GM18519 (cell line): ENCODE measurements around the gene FITM2.
"Not testable (repeated sequence)": the region's sequence is repeated elsewhere in the genome, so short reads cannot be mapped to it uniquely, and the experiment has no call there.

Experiments
- ATAC-seq: cut with Tn5 transposase; IDR thresholded peaks from one replicate; pipeline ENCODE4 v1.9.1; 2021; ENCODE audit warnings: mild to moderate bottlenecking, moderate library complexity; ENCODE audit not compliant: unreplicated experiment, low FRiP score

The FITM2 gene

GRCh38 chr20:44334709-44335108 is 23.7 kb upstream of the FITM2 start:
- ATAC-seq, result no peak

- no peak for ATAC-seq
These were observed 23.3 kb upstream of the FITM2 start for GRCh38 chr20:44334306-44334705.

GRCh38 chr20:44331201-44331600 is 20.2 kb upstream of the FITM2 start:
- ATAC-seq, result no peak

GRCh38 chr20:44328428-44328827 is 17.4 kb upstream of the FITM2 start:
- no peak for ATAC-seq

- not testable (repeated sequence) for ATAC-seq
These were observed 16.7 kb upstream of the FITM2 start for GRCh38 chr20:44327748-44328147.

- ATAC-seq, result no peak
These were observed 15.6 kb upstream of the FITM2 start for GRCh38 chr20:44326391-44327159.

- no peak for ATAC-seq
These were observed 13.3 kb upstream of the FITM2 start for GRCh38 chr20:44324343-44324742.

GRCh38 chr20:44319839-44320422 is 8.9 kb upstream of the FITM2 start:
- ATAC-seq, result no peak

GRCh38 chr20:44314870-44315269 is 3.9 kb upstream of the FITM2 start:
- ATAC-seq, result no peak

GRCh38 chr20:44309763-44310663 is 989 bp downstream of the FITM2 start:
- ATAC-seq, result no peak

GRCh38 chr20:44306927-44307326 is 4.1 kb downstream of the FITM2 start:
- no peak for ATAC-seq

GRCh38 chr20:44304383-44304782 is 6.6 kb downstream of the FITM2 start:
- no peak for ATAC-seq

GRCh38 chr20:44302736-44303135 is 8.3 kb downstream of the FITM2 start:
- no peak for ATAC-seq

GRCh38 chr20:44302026-44302669 is 8.9 kb downstream of the FITM2 start:
- ATAC-seq, result no peak

GRCh38 chr20:44301285-44301684 is 9.7 kb downstream of the FITM2 start:
- no peak for ATAC-seq

GRCh38 chr20:44299011-44299535 is 11.9 kb downstream of the FITM2 start:
- ATAC-seq, result not testable (repeated sequence)

- no peak for ATAC-seq
These were observed 13.3 kb downstream of the FITM2 start for GRCh38 chr20:44297721-44298120.

GRCh38 chr20:44296011-44296410 is 15.0 kb downstream of the FITM2 start:
- no peak for ATAC-seq

- no peak for ATAC-seq
These were observed 19.2 kb downstream of the FITM2 start for GRCh38 chr20:44291754-44292153.

GRCh38 chr20:44288252-44288651 is 22.8 kb downstream of the FITM2 start:
- ATAC-seq, result no peak
